ENCODE results near the gene DNAH9. TPM values are rescaled to one million over a fixed set of nuclear protein-coding genes. Genes with fewer than 3 reads are reported as not detected.

DNAH9 gene
- total and polyA plus RNA-seq, 4 donors = under 0.01 to 0.09 TPM; not detected in 2

- Histone ChIP-seq H3K27ac (ENCODE audit: low read depth in 1 of 2, low read length in 2 of 2) (no peak overlapping the region), H3K36me3 (ENCODE audit: control insufficient read depth in 4 of 4, insufficient read depth in 3 of 4, low read depth in 1 of 4, low read length in 3 of 4) (no peaks in the 10 kb centered on the region), H3K9ac (ENCODE audit: low read depth in 1 of 2, low read length in 2 of 2) (no peak overlapping the region), H3K9me3 (ENCODE audit: control insufficient read depth in 4 of 4, low read length in 3 of 4) (no peaks in the 10 kb centered on the region), H3K4me1 (ENCODE audit: control insufficient read depth in 4 of 4, insufficient read depth in 4 of 4, low read length in 3 of 4) (no peaks in the 10 kb centered on the region), H3K27me3 (ENCODE audit: control insufficient read depth in 4 of 4, insufficient read depth in 4 of 4, low read length in 3 of 4) (peaks cover 0 to 4% (median 0%) of the 10 kb centered on the region in 4 donors), H3K4me3 (ENCODE audit: low read depth in 1 of 3, low read length in 3 of 3) (no peak overlapping the region)
- DNase-seq (ENCODE audit: low spot score) = no peak
- TF ChIP-seq EGR1 (IDR thresholded peaks at IDR 0.05; ENCODE audit: low read depth in 2 of 2) = no peak
- no peak for TF ChIP-seq FOXA1 (IDR thresholded peaks at IDR 0.05)
- no peak for TF ChIP-seq GABPA (IDR thresholded peaks at IDR 0.05 in 1 of 2, conservative IDR thresholded peaks at IDR 0.05 in 1 of 2)
- no peak for TF ChIP-seq RXRA (IDR thresholded peaks at IDR 0.05)
- TF ChIP-seq HNF4G (IDR thresholded peaks at IDR 0.05) = no peak
- TF ChIP-seq ZBTB33 (IDR thresholded peaks at IDR 0.05) = no peak
- TF ChIP-seq JUND (IDR thresholded peaks at IDR 0.05) = no peak
- WGBS = 82% methylated on average over 11 of the region's 11 CpGs
These were observed 255.3 kb downstream of the DNAH9 start for GRCh38 chr17:11853321-11854151.

DNA sequence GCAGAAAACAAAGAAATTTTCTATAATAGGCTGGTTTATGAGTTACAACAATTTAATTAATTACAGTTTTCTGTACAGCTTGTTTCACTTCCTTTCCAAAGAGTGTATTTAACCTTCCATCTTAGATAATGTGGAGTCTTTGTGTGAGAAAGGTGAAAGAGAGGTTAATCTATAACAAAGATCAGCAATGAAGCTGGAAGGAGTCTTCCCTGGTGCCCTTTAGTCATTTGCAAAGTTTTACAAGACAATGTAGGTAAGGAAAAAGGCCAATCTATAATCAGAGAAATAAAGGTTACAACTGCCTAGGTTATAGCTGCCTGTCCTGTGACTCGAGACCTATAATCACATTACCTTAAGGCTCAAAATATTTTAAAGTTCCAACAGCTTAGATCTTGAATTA is 257.0 kb downstream of the DNAH9 start:
- no peak overlapping the region for H3K4me3 ChIP-seq (ENCODE audit: low read depth in 1 of 3, low read length in 3 of 3)
- H3K4me1 ChIP-seq (ENCODE audit: control insufficient read depth in 4 of 4, insufficient read depth in 4 of 4, low read length in 3 of 4) = no peaks in the 10 kb centered on the region
- H3K9ac ChIP-seq (ENCODE audit: low read depth in 1 of 2, low read length in 2 of 2) = no peak overlapping the region
- H3K36me3 ChIP-seq (ENCODE audit: control insufficient read depth in 4 of 4, insufficient read depth in 3 of 4, low read depth in 1 of 4, low read length in 3 of 4) = no peaks in the 10 kb centered on the region
- TF ChIP-seq JUND (IDR thresholded peaks at IDR 0.05) = no peak
- no peak for TF ChIP-seq HNF4G (IDR thresholded peaks at IDR 0.05)
- TF ChIP-seq RAD21 (IDR thresholded peaks at IDR 0.05) = no peak
- TF ChIP-seq, protein P1, sequence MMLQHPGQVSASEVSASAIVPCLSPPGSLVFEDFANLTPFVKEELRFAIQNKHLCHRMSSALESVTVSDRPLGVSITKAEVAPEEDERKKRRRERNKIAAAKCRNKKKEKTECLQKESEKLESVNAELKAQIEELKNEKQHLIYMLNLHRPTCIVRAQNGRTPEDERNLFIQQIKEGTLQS (IDR thresholded peaks at IDR 0.05) = no peak
- no peak for TF ChIP-seq GABPA (IDR thresholded peaks at IDR 0.05 in 1 of 2, conservative IDR thresholded peaks at IDR 0.05 in 1 of 2)
- TF ChIP-seq SP1 (IDR thresholded peaks at IDR 0.05) = no peak
- TF ChIP-seq REST (IDR thresholded peaks at IDR 0.05) = no peak
- no peak overlapping the region for H3K27ac ChIP-seq (ENCODE audit: low read depth in 1 of 2, low read length in 2 of 2)
- no peaks in the 10 kb centered on the region for H3K27me3 ChIP-seq (ENCODE audit: control insufficient read depth in 4 of 4, insufficient read depth in 4 of 4, low read length in 3 of 4)
- no peaks in the 10 kb centered on the region for H3K9me3 ChIP-seq (ENCODE audit: control insufficient read depth in 4 of 4, low read length in 3 of 4)
- DNase-seq (ENCODE audit: low spot score) = no peak
- WGBS = 64% methylated on average over 1 of the region's 1 CpG

Data from liver (tissue), 9 donors.